Hepatocyte (in vitro differentiated cells): Measurements from ENCODE around the gene ZNF786. TPM values are rescaled to one million over a fixed set of nuclear protein-coding genes. Genes with fewer than 3 reads are reported as not detected.

ENCODE experiments used
- DNase-seq: peaks from one replicate; pipeline ENCODE4 v3.0.0-alpha.2; 2016; ENCODE audit warnings: low spot score
- H2AFZ ChIP-seq: fragments of 200-600 bp; sonication (generic); 2 replicates; pipeline ENCODE4 v1.6.0; 2016; ENCODE audit warnings: antibody characterized with exemption, mild to moderate bottlenecking
- H3K27ac ChIP-seq: fragments of 200-600 bp; sonication (generic); 2 replicates; pipeline ENCODE4 v1.5.1; 2016; ENCODE audit warnings: mild to moderate bottlenecking
- H3K27me3 ChIP-seq: fragments of 200-600 bp; sonication (generic); 2 replicates; pipeline ENCODE4 v1.6.1; 2016
- H3K36me3 ChIP-seq: fragments of 200-600 bp; sonication (generic); replicated peaks from 2 replicates; pipeline ENCODE4 v1.5.1; 2016; ENCODE audit warnings: low read depth; ENCODE audit not compliant: insufficient read depth
- H3K4me1 ChIP-seq: fragments of 200-600 bp; sonication (generic); 2 replicates; pipeline ENCODE4 v1.5.1; 2016; ENCODE audit warnings: mild to moderate bottlenecking, moderate library complexity; ENCODE audit not compliant: insufficient read depth
- H3K4me2 ChIP-seq: fragments of 200-600 bp; sonication (generic); 2 replicates; pipeline ENCODE4 v1.6.0; 2016
- H3K4me3 ChIP-seq: fragments of 200-600 bp; sonication (generic); 2 replicates; pipeline ENCODE4 v1.5.1; 2016; ENCODE audit warnings: mild to moderate bottlenecking
- H3K79me2 ChIP-seq: fragments of 200-600 bp; sonication (generic); 2 replicates; pipeline ENCODE4 v1.6.0; 2017; ENCODE audit warnings: mild to moderate bottlenecking
- H3K9me2 ChIP-seq: fragments of 200-600 bp; sonication (generic); replicated peaks from 2 replicates; pipeline ENCODE4 v1.6.0; 2017; ENCODE audit warnings: mild to moderate bottlenecking; ENCODE audit not compliant: insufficient read depth
- H3K9me3 ChIP-seq: fragments of 200-600 bp; sonication (generic); 2 replicates; pipeline ENCODE4 v1.5.1; 2016; ENCODE audit warnings: low read depth, mild to moderate bottlenecking
- H4K20me1 ChIP-seq: fragments of 200-600 bp; sonication (generic); 2 replicates; pipeline ENCODE4 v1.6.0; 2016; ENCODE audit warnings: mild to moderate bottlenecking; ENCODE audit not compliant: insufficient read depth, poor library complexity, severe bottlenecking
- EZH2 ChIP-seq: fragments of 200-600 bp; sonication (generic); IDR thresholded peaks from 2 replicates; pipeline ENCODE4 v1.6.1; 2016; ENCODE audit warnings: antibody characterized with exemption, mild to moderate bottlenecking, borderline replicate concordance
- EZH2phosphoT487 ChIP-seq: fragments of 200-600 bp; sonication (generic); IDR thresholded peaks from one replicate; pipeline ENCODE4 v1.6.1; 2018; ENCODE audit warnings: antibody characterized with exemption, mild to moderate bottlenecking, low read depth, moderate library complexity; ENCODE audit not compliant: unreplicated experiment, severe bottlenecking
- WGBS: methylation state at CpG from one replicate; pipeline ENCODE4 v1.1.6; 2016; ENCODE audit warnings: low lambda C conversion rate; ENCODE audit errors: missing lambda C conversion rate; 5-methylcytosine and 5-hydroxymethylcytosine counted together
- polyA plus RNA-seq: library from polyadenylated mRNA; unstranded; fragments of >200 nt; fragmentation: Nextera tagmentation; extraction: Ambion mirVana; gene quantifications from 2 replicates; pipeline ENCODE4 v1.2.1, GENCODE V29; 2016
- total RNA-seq: library from RNA; depleted of rRNA; stranded (reverse); fragments of >200 nt; gene quantifications from 2 replicates; pipeline ENCODE4 v1.2.3, GENCODE V29; 2014
- TF ChIP-seq, protein P1 (sequence below): fragments of 200-600 bp; sonication (generic); IDR thresholded peaks from 2 replicates; pipeline ENCODE4 v1.5.1; 2016; ENCODE audit warnings: antibody characterized with exemption, mild to moderate bottlenecking; ENCODE audit not compliant: poor library complexity

ZNF786 gene
- total and polyA plus RNA-seq, 2 experiments from 2014 or later = 5.7 to 6.9 TPM

DNA sequence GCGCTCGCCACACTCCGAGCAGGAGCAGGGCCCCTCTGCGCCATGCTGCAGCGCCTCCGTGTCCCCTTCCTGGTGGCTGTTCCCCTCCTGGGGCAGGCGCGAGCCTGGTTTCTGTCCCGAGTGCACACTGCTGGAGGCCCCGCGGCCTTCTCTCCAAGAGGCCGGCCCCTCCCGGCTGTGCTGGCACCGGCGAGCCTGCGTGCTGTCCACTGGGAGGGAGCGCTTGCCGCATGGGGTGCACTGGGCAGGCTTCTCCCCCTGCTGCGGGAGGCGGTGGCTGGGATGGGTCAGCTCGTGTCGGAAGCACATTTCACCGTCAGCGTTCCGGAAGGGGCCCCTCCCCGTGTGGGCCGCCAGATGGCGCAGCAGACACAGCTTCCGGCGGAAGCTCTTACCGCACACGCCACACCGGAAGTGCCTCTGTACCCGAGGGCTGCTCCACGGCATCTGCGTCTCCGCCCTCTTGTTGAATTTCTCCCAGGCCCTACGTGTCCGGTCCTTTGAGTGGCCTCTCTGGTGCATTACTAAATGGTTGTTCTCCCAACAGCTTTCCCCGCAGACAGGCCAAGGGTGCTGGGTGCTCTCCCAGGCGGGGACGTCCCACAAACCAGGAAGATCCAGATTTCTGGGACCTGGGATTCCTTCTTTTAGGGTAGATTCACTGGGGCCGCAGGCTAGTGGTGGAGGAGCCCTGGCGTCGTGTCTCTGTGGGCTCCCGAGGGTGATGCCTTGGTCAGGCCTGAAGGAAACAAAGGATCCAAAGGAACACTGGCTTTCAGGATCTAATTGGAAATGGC is 18.7 kb downstream of the ZNF786 start:
- H4K20me1 ChIP-seq = no peaks in the 10 kb centered on the region
- no peaks in the 10 kb centered on the region for H3K4me1 ChIP-seq
- no peak overlapping the region for H2AFZ ChIP-seq
- WGBS = 85% methylated on average over 37 of the region's 46 CpGs
- H3K9me2 ChIP-seq = no peaks in the 10 kb centered on the region
- no peaks in the 10 kb centered on the region for H3K27me3 ChIP-seq
- H3K4me2 ChIP-seq = no peak overlapping the region
- DNase-seq = peak; percentile 13
- H3K4me3 ChIP-seq = no peak overlapping the region
- no peaks in the 10 kb centered on the region for H3K9me3 ChIP-seq
- H3K27ac ChIP-seq = no peak overlapping the region
- no peaks in the 10 kb centered on the region for H3K36me3 ChIP-seq
- H3K79me2 ChIP-seq = no peaks in the 10 kb centered on the region
- TF ChIP-seq EZH2 = no peak
- TF ChIP-seq EZH2phosphoT487 = no peak
- TF ChIP-seq, protein P1, sequence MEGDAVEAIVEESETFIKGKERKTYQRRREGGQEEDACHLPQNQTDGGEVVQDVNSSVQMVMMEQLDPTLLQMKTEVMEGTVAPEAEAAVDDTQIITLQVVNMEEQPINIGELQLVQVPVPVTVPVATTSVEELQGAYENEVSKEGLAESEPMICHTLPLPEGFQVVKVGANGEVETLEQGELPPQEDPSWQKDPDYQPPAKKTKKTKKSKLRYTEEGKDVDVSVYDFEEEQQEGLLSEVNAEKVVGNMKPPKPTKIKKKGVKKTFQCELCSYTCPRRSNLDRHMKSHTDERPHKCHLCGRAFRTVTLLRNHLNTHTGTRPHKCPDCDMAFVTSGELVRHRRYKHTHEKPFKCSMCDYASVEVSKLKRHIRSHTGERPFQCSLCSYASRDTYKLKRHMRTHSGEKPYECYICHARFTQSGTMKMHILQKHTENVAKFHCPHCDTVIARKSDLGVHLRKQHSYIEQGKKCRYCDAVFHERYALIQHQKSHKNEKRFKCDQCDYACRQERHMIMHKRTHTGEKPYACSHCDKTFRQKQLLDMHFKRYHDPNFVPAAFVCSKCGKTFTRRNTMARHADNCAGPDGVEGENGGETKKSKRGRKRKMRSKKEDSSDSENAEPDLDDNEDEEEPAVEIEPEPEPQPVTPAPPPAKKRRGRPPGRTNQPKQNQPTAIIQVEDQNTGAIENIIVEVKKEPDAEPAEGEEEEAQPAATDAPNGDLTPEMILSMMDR = peak; percentile 12

DNA sequence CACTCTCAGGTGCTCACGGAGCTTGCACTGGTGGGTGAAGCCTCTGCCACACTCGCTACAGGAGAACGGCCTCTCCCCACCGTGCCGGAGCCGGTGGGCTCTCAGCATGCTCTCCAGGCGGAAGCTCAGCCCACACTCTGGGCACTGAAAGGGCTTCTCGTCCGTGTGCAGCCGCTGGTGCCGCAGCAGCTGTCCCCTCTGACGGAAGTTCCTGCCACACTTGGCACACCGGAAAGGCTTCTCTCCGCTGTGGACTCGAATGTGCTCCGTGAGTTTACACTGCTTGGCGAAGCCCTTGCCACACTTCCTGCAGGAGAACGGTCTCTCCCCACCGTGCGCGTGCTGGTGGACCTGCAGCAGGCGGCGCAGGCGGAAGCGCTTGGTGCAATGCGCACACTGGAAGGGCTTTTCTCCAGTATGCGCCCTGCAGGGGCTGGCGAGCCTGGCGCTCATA is 19.3 kb downstream of the ZNF786 start:
- no peaks in the 10 kb centered on the region for H3K9me3 ChIP-seq
- no peak for TF ChIP-seq EZH2
- TF ChIP-seq EZH2phosphoT487 = no peak
- TF ChIP-seq, protein P1 = no peak
- H4K20me1 ChIP-seq = no peaks in the 10 kb centered on the region
- no peak overlapping the region for H3K4me2 ChIP-seq
- H3K27me3 ChIP-seq = no peaks in the 10 kb centered on the region
- no peak overlapping the region for H3K4me3 ChIP-seq
- no peaks in the 10 kb centered on the region for H3K36me3 ChIP-seq
- 98% methylated on average over 29 of the region's 29 CpGs for WGBS
- H3K9me2 ChIP-seq = no peaks in the 10 kb centered on the region
- no peak for DNase-seq
- no peaks in the 10 kb centered on the region for H3K4me1 ChIP-seq
- no peaks in the 10 kb centered on the region for H3K79me2 ChIP-seq
- no peak overlapping the region for H3K27ac ChIP-seq
- H2AFZ ChIP-seq = no peak overlapping the region

GRCh38 chr7:149070372-149071125 is 20.0 kb downstream of the ZNF786 start:
- Histone ChIP-seq H3K9me3 (no peaks in the 10 kb centered on the region), H2AFZ (no peak overlapping the region), H3K4me3 (no peak overlapping the region), H3K9me2 (no peaks in the 10 kb centered on the region), H3K27ac (no peak overlapping the region), H3K79me2 (no peaks in the 10 kb centered on the region), H3K4me2 (no peak overlapping the region), H3K27me3 (no peaks in the 10 kb centered on the region), H4K20me1 (no peaks in the 10 kb centered on the region), H3K36me3 (no peaks in the 10 kb centered on the region), H3K4me1 (no peaks in the 10 kb centered on the region)
- WGBS = 96% methylated on average over 31 of the region's 31 CpGs
- TF ChIP-seq, protein P1 = no peak
- TF ChIP-seq EZH2 = no peak
- no peak for TF ChIP-seq EZH2phosphoT487
- no peak for DNase-seq
